GM12891 (cell line): ENCODE results near the gene EXOC3.

Source experiments
- POLR2A ChIP-seq: IDR thresholded peaks from 2 replicates; pipeline ENCODE4 v1.6.1; 2011; ENCODE audit warnings: low read depth, low read length, control low read depth
- POLR2AphosphoS5 ChIP-seq: IDR thresholded peaks from 2 replicates; pipeline ENCODE4 v1.6.1; 2011; ENCODE audit warnings: low read depth, low read length, control low read depth

- TF ChIP-seq POLR2AphosphoS5 (no peak), POLR2A (no peak)
Measured at GRCh38 chr5:443239-444151, 519 bp downstream of the EXOC3 start.
